H9 (cell line): ENCODE data around the gene TRPM1. TPM values are rescaled to one million over a fixed set of nuclear protein-coding genes. Genes with fewer than 3 reads are reported as not detected.

Experiments
- DNase-seq: peaks from one replicate; pipeline ENCODE4 v3.0.0-alpha.2; 2017
- H2AFZ ChIP-seq: one replicate; pipeline ENCODE4 v1.6.1; 2013; ENCODE audit warnings: mild to moderate bottlenecking, low read length, control low read depth, moderate library complexity
- H2AK5ac ChIP-seq: 2 replicates; pipeline ENCODE4 v1.6.1; 2013; ENCODE audit warnings: low read length, control low read depth, mixed read lengths; ENCODE audit not compliant: insufficient read length
- H2BK120ac ChIP-seq: one replicate; pipeline ENCODE4 v1.6.1; 2013; ENCODE audit warnings: low read depth, mild to moderate bottlenecking, low read length, control low read depth, inconsistent platforms; ENCODE audit not compliant: poor library complexity, severe bottlenecking
- H2BK12ac ChIP-seq: 2 replicates; pipeline ENCODE4 v1.6.1; 2013; ENCODE audit warnings: low read length, control low read depth, mixed read lengths, low read depth; ENCODE audit not compliant: insufficient read length
- H2BK15ac ChIP-seq: 2 replicates; pipeline ENCODE4 v1.6.1; 2013; ENCODE audit warnings: low read depth, low read length, control low read depth
- H2BK20ac ChIP-seq: one replicate; pipeline ENCODE4 v1.6.1; 2013; ENCODE audit warnings: low read depth, mild to moderate bottlenecking, low read length, control low read depth, inconsistent platforms; ENCODE audit not compliant: poor library complexity, severe bottlenecking
- H2BK5ac ChIP-seq: 2 replicates; pipeline ENCODE4 v1.6.1; 2013; ENCODE audit warnings: low read length, control low read depth, mixed read lengths; ENCODE audit not compliant: insufficient read length
- H3K14ac ChIP-seq: 2 replicates; pipeline ENCODE4 v1.6.1; 2013; ENCODE audit warnings: low read length, control low read depth; ENCODE audit not compliant: insufficient read depth
- H3K18ac ChIP-seq: 2 replicates; pipeline ENCODE4 v1.6.1; 2013; ENCODE audit warnings: low read depth, mild to moderate bottlenecking, mixed read lengths, low read length, control low read depth; ENCODE audit not compliant: insufficient read length
- H3K23ac ChIP-seq: 2 replicates; pipeline ENCODE4 v1.6.1; 2013; ENCODE audit warnings: low read length, control low read depth, mixed read lengths, low read depth; ENCODE audit not compliant: insufficient read length
- H3K23me2 ChIP-seq: 2 replicates; pipeline ENCODE4 v1.6.1; 2013; ENCODE audit warnings: low read depth, mild to moderate bottlenecking, mixed read lengths, low read length, control low read depth; ENCODE audit not compliant: insufficient read length, poor library complexity, severe bottlenecking
- H3K27ac ChIP-seq: 2 replicates; pipeline ENCODE4 v1.5.1; 2013; ENCODE audit warnings: low read length, control low read depth, mixed read lengths, low read depth; ENCODE audit not compliant: insufficient read length
- H3K27me3 ChIP-seq: 2 replicates; pipeline ENCODE4 v1.6.1; 2013; ENCODE audit warnings: low read length, control low read depth, inconsistent platforms; ENCODE audit not compliant: insufficient read depth
- H3K4ac ChIP-seq: 2 replicates; pipeline ENCODE4 v1.6.1; 2013; ENCODE audit warnings: low read depth, mild to moderate bottlenecking, control low read depth, inconsistent platforms, low read length, moderate library complexity
- H3K4me1 ChIP-seq: 2 replicates; pipeline ENCODE4 v1.6.1; 2013; ENCODE audit warnings: low read length, control low read depth, inconsistent platforms; ENCODE audit not compliant: insufficient read depth
- H3K4me2 ChIP-seq: 2 replicates; pipeline ENCODE4 v1.6.1; 2013; ENCODE audit warnings: low read length, control low read depth, mixed read lengths; ENCODE audit not compliant: insufficient read length, insufficient read depth
- H3K56ac ChIP-seq: 2 replicates; pipeline ENCODE4 v1.6.1; 2013; ENCODE audit warnings: low read depth, mild to moderate bottlenecking, mixed read lengths, low read length, control low read depth; ENCODE audit not compliant: insufficient read length
- H3K79me1 ChIP-seq: 2 replicates; pipeline ENCODE4 v1.6.1; 2013; ENCODE audit warnings: low read depth, mild to moderate bottlenecking, moderate library complexity, low read length, control low read depth, inconsistent platforms; ENCODE audit not compliant: insufficient read depth, poor library complexity, severe bottlenecking
- H3K79me2 ChIP-seq: 2 replicates; pipeline ENCODE4 v1.6.1; 2013; ENCODE audit warnings: low read length, control low read depth, inconsistent platforms; ENCODE audit not compliant: insufficient read depth
- H3K9ac ChIP-seq: 2 replicates; pipeline ENCODE4 v1.6.1; 2013; ENCODE audit warnings: low read length, control low read depth, mixed read lengths; ENCODE audit not compliant: insufficient read length; ENCODE audit errors: extremely low read depth
- H3K9me3 ChIP-seq: one replicate; pipeline ENCODE4 v1.6.1; 2013; ENCODE audit warnings: low read depth, low read length, inconsistent platforms; ENCODE audit not compliant: control insufficient read depth
- H3T11ph ChIP-seq: one replicate; pipeline ENCODE4 v1.6.1; 2013; ENCODE audit warnings: mild to moderate bottlenecking, low read length, control low read depth, inconsistent platforms
- H4K20me1 ChIP-seq: one replicate; pipeline ENCODE4 v1.6.1; 2013; ENCODE audit not compliant: control insufficient read depth, insufficient read length, insufficient read depth
- H4K5ac ChIP-seq: 2 replicates; pipeline ENCODE4 v1.6.1; 2013; ENCODE audit warnings: low read depth, mild to moderate bottlenecking, mixed read lengths, low read length, control low read depth; ENCODE audit not compliant: insufficient read length
- H4K8ac ChIP-seq: replicated peaks from 2 replicates; pipeline ENCODE4 v1.6.1; 2013; ENCODE audit warnings: low read length, control low read depth, mixed read lengths, low read depth; ENCODE audit not compliant: insufficient read length
- H4K91ac ChIP-seq: 2 replicates; pipeline ENCODE4 v1.6.1; 2013; ENCODE audit warnings: low read depth, mild to moderate bottlenecking, moderate library complexity, mixed read lengths, low read length, control low read depth; ENCODE audit not compliant: insufficient read length
- H3K27ac Mint-ChIP-seq, 3 experiments: 2 replicates in 2 of 3; 3 replicates in 1 of 3; pipeline ENCODE4 v1.8.0; 2020 to 2021; ENCODE audit warnings: mixed read lengths in 3 of 3, mild to moderate bottlenecking in 1 of 3, moderate library complexity in 1 of 3
- H3K27me3 Mint-ChIP-seq: 2 replicates; pipeline ENCODE4 v1.8.0; 2021; ENCODE audit warnings: low read depth, mild to moderate bottlenecking, moderate library complexity, mixed read lengths
- H3K36me3 Mint-ChIP-seq, 3 experiments: 2 replicates in 2 of 3; 3 replicates in 1 of 3; pipeline ENCODE4 v1.8.0; 2020 to 2021; ENCODE audit warnings: low read depth in 3 of 3, mixed read lengths in 3 of 3; ENCODE audit not compliant: insufficient read depth in 1 of 3
- H3K4me1 Mint-ChIP-seq, 2 experiments: 2 replicates each; pipeline ENCODE4 v1.8.0; 2020; ENCODE audit warnings: mixed read lengths in 2 of 2
- H3K4me3 Mint-ChIP-seq, 2 experiments: 2 replicates in 1 of 2; 3 replicates in 1 of 2; pipeline ENCODE4 v1.8.0; 2020 to 2021; ENCODE audit warnings: mild to moderate bottlenecking in 2 of 2, mixed read lengths in 2 of 2, moderate library complexity in 1 of 2
- H3K9me3 Mint-ChIP-seq, 2 experiments: 2 replicates in 1 of 2; 3 replicates in 1 of 2; pipeline ENCODE4 v1.8.0; 2020; ENCODE audit warnings: mild to moderate bottlenecking in 2 of 2, mixed read lengths in 2 of 2, moderate library complexity in 1 of 2
- CTCF ChIP-seq: fragments of 200-600 bp; sonication (generic); conservative IDR thresholded peaks from 3 replicates; pipeline ENCODE4 v1.8.0; 2021; ENCODE audit warnings: antibody characterized with exemption, mild to moderate bottlenecking
- WGBS: extraction: QIAGEN DNeasy Blood & Tissue Kit; methylation state at CpG from one replicate; pipeline ENCODE4 v1.1.7; 2013; ENCODE audit warnings: missing lambda C conversion rate, low lambda C conversion rate, mixed read lengths; ENCODE audit not compliant: insufficient read length; ENCODE audit errors: extremely low coverage; 5-methylcytosine and 5-hydroxymethylcytosine counted together
- total RNA-seq: library from RNA; stranded (reverse); gene quantifications from 2 replicates; pipeline ENCODE4 v1.2.1, GENCODE V29; 2021

The TRPM1 gene
- total RNA-seq, 1 experiment from 2014 or later, result not detected

GRCh38 chr15:31100738-31101137 lies 787 bp downstream of the TRPM1 start:
- H3K4ac ChIP-seq, result no peak overlapping the region
- H2BK20ac ChIP-seq, result no peak overlapping the region
- H3K9me3 ChIP-seq, result no peaks in the 10 kb centered on the region
- no peak overlapping the region for H3K56ac ChIP-seq
- Mint-ChIP-seq H3K9me3 (no peaks in the 10 kb centered on the region), H3K4me3 (no peak overlapping the region), H3K27me3 (peaks cover 2% of the 10 kb centered on the region), H3K4me1 (peaks cover 26 to 28% of the 10 kb centered on the region in 2 experiments), H3K36me3 (no peaks in the 10 kb centered on the region; a peak in 1 of 7 replicates), H3K27ac (no peak overlapping the region)
- no peak overlapping the region for H4K5ac ChIP-seq
- H3K23me2 ChIP-seq, result no peaks in the 10 kb centered on the region
- no peak overlapping the region for H3K23ac ChIP-seq
- no peak overlapping the region for H3K9ac ChIP-seq
- DNase-seq, result no peak
- no peaks in the 10 kb centered on the region for H3K27me3 ChIP-seq
- H3K79me1 ChIP-seq, result no peaks in the 10 kb centered on the region
- no peak overlapping the region for H3K18ac ChIP-seq
- TF ChIP-seq CTCF, result no peak
- no peak overlapping the region for H2AFZ ChIP-seq
- no peak overlapping the region for H3T11ph ChIP-seq
- H4K8ac ChIP-seq, result no peak overlapping the region
- no peaks in the 10 kb centered on the region for H3K79me2 ChIP-seq
- no peaks in the 10 kb centered on the region for H4K20me1 ChIP-seq
- WGBS, result no CpG with 5 or more reads among the region's 6 CpGs
- no peak overlapping the region for H2BK5ac ChIP-seq
- no peak overlapping the region for H2AK5ac ChIP-seq
- peaks cover 3% of the 10 kb centered on the region; the same call in 1 of the 2 replicates for H3K4me1 ChIP-seq
- no peak overlapping the region for H2BK15ac ChIP-seq
- no peak overlapping the region for H2BK120ac ChIP-seq
- H4K91ac ChIP-seq, result no peak overlapping the region
- H2BK12ac ChIP-seq, result no peak overlapping the region
- no peak overlapping the region for H3K14ac ChIP-seq
- H3K27ac ChIP-seq, result no peak overlapping the region
- no peak overlapping the region for H3K4me2 ChIP-seq
